ENCODE data around the gene PPARGC1A. TPM values are rescaled to one million over a fixed set of nuclear protein-coding genes. Genes with fewer than 3 reads are reported as not detected.

PPARGC1A gene
- total and polyA plus RNA-seq, 7 experiments from 2014 or later, result not detected

GRCh38 chr4:23922541-23923111 lies 32.8 kb upstream of the PPARGC1A start:
- Mint-ChIP-seq H3K4me3 (no peak overlapping the region), H3K27ac (no peak overlapping the region), H3K9me3 (peaks cover 0 to 11% (median 1%) of the 10 kb centered on the region in 11 donors), H3K27me3 (peaks cover 0 to 9% (median 4%) of the 10 kb centered on the region in 5 donors), H3K36me3 (no peaks in the 10 kb centered on the region), H3K4me1 (no peaks in the 10 kb centered on the region)
- Histone ChIP-seq H3K4me1 (ENCODE audit: control insufficient read depth in 2 of 2, insufficient read depth in 2 of 2, low read length in 2 of 2) (no peaks in the 10 kb centered on the region), H3K36me3 (ENCODE audit: control insufficient read depth in 2 of 3, insufficient read depth in 3 of 3, low read length in 3 of 3) (no peaks in the 10 kb centered on the region), H3K4me3 (ENCODE audit: low read length) (no peak overlapping the region), H3K27ac (ENCODE audit: low read depth, low read length) (no peak overlapping the region), H3K9me3 (ENCODE audit: control insufficient read depth in 2 of 3, low read length in 3 of 3) (no peaks in the 10 kb centered on the region), H3K27me3 (ENCODE audit: control insufficient read depth in 2 of 2, insufficient read depth in 2 of 2, low read length in 2 of 2) (no peaks in the 10 kb centered on the region)
- ChIA-PET POLR2A (no interaction called here), CTCF (no interaction called here)
- ATAC-seq, result no peak
- DNase-seq, result no peak
- intact Hi-C loops (cut with micrococcal nuclease), result no loop called here

- Histone ChIP-seq H3K36me3 (ENCODE audit: control insufficient read depth in 2 of 3, insufficient read depth in 3 of 3, low read length in 3 of 3) (no peaks in the 10 kb centered on the region), H3K4me1 (ENCODE audit: control insufficient read depth in 2 of 2, insufficient read depth in 2 of 2, low read length in 2 of 2) (no peaks in the 10 kb centered on the region), H3K27me3 (ENCODE audit: control insufficient read depth in 2 of 2, insufficient read depth in 2 of 2, low read length in 2 of 2) (no peaks in the 10 kb centered on the region), H3K27ac (ENCODE audit: low read depth, low read length) (no peak overlapping the region), H3K4me3 (ENCODE audit: low read length) (no peak overlapping the region), H3K9me3 (ENCODE audit: control insufficient read depth in 2 of 3, low read length in 3 of 3) (no peaks in the 10 kb centered on the region)
- intact Hi-C loops (cut with micrococcal nuclease), result no loop called here
- Mint-ChIP-seq H3K9me3 (peaks cover 0 to 11% (median 1%) of the 10 kb centered on the region in 11 donors), H3K4me3 (no peak overlapping the region), H3K36me3 (no peaks in the 10 kb centered on the region), H3K27ac (no peak overlapping the region), H3K4me1 (no peaks in the 10 kb centered on the region), H3K27me3 (peaks cover 0 to 9% (median 4%) of the 10 kb centered on the region in 5 donors)
- POLR2A ChIA-PET, result no interaction called here
- CTCF ChIA-PET, result no interaction called here
- ATAC-seq (no peak), DNase-seq (no peak)
Measured at GRCh38 chr4:23922013-23922412, 32.2 kb upstream of the PPARGC1A start.

- Histone ChIP-seq H3K4me3 (ENCODE audit: low read length) (no peak overlapping the region), H3K27me3 (ENCODE audit: control insufficient read depth in 2 of 2, insufficient read depth in 2 of 2, low read length in 2 of 2) (no peaks in the 10 kb centered on the region), H3K36me3 (ENCODE audit: control insufficient read depth in 2 of 3, insufficient read depth in 3 of 3, low read length in 3 of 3) (no peaks in the 10 kb centered on the region), H3K4me1 (ENCODE audit: control insufficient read depth in 2 of 2, insufficient read depth in 2 of 2, low read length in 2 of 2) (no peaks in the 10 kb centered on the region), H3K27ac (ENCODE audit: low read depth, low read length) (no peak overlapping the region), H3K9me3 (ENCODE audit: control insufficient read depth in 2 of 3, low read length in 3 of 3) (no peaks in the 10 kb centered on the region)
- intact Hi-C loops (cut with micrococcal nuclease), result no loop called here
- Mint-ChIP-seq H3K9me3 (peaks cover 0 to 7% (median 0%) of the 10 kb centered on the region in 11 donors), H3K27me3 (peaks cover 0 to 5% (median 3%) of the 10 kb centered on the region in 5 donors), H3K36me3 (no peaks in the 10 kb centered on the region), H3K4me1 (no peaks in the 10 kb centered on the region), H3K27ac (no peak overlapping the region), H3K4me3 (no peak overlapping the region)
- ATAC-seq, result no peak
- ChIA-PET CTCF (no interaction called here), POLR2A (no interaction called here)
- no peak for DNase-seq
Measured at GRCh38 chr4:23921447-23921845, 31.6 kb upstream of the PPARGC1A start.

- DNase-seq (no peak), ATAC-seq (no peak)
- no peak overlapping the region for H3K4me3 Mint-ChIP-seq
- H3K27ac ChIP-seq (ENCODE audit: low read depth, low read length), result no peak overlapping the region
- no peak overlapping the region for H3K4me3 ChIP-seq (ENCODE audit: low read length)
- H3K27me3 Mint-ChIP-seq, result no peaks in the 10 kb centered on the region
- H3K9me3 Mint-ChIP-seq, result peaks cover 0 to 5% (median 0%) of the 10 kb centered on the region in 11 donors
- H3K9me3 ChIP-seq (ENCODE audit: control insufficient read depth in 2 of 3, low read length in 3 of 3), result no peaks in the 10 kb centered on the region
- H3K4me1 Mint-ChIP-seq, result no peaks in the 10 kb centered on the region
- no peaks in the 10 kb centered on the region for H3K36me3 ChIP-seq (ENCODE audit: control insufficient read depth in 2 of 3, insufficient read depth in 3 of 3, low read length in 3 of 3)
- H3K27me3 ChIP-seq (ENCODE audit: control insufficient read depth in 2 of 2, insufficient read depth in 2 of 2, low read length in 2 of 2), result no peaks in the 10 kb centered on the region
- CTCF ChIA-PET, result no interaction called here
- intact Hi-C loops (cut with micrococcal nuclease), result no loop called here
- POLR2A ChIA-PET, result no interaction called here
- no peaks in the 10 kb centered on the region for H3K36me3 Mint-ChIP-seq
- H3K4me1 ChIP-seq (ENCODE audit: control insufficient read depth in 2 of 2, insufficient read depth in 2 of 2, low read length in 2 of 2), result no peaks in the 10 kb centered on the region
- no peak overlapping the region for H3K27ac Mint-ChIP-seq
Measured at GRCh38 chr4:23920716-23921446, 31.0 kb upstream of the PPARGC1A start.

GRCh38 chr4:23920296-23920695 lies 30.4 kb upstream of the PPARGC1A start:
- Histone ChIP-seq H3K27ac (ENCODE audit: low read depth, low read length) (no peak overlapping the region), H3K27me3 (ENCODE audit: control insufficient read depth in 2 of 2, insufficient read depth in 2 of 2, low read length in 2 of 2) (no peaks in the 10 kb centered on the region), H3K9me3 (ENCODE audit: control insufficient read depth in 2 of 3, low read length in 3 of 3) (no peaks in the 10 kb centered on the region), H3K36me3 (ENCODE audit: control insufficient read depth in 2 of 3, insufficient read depth in 3 of 3, low read length in 3 of 3) (no peaks in the 10 kb centered on the region), H3K4me1 (ENCODE audit: control insufficient read depth in 2 of 2, insufficient read depth in 2 of 2, low read length in 2 of 2) (no peaks in the 10 kb centered on the region), H3K4me3 (ENCODE audit: low read length) (no peak overlapping the region)
- ATAC-seq, result no peak
- Mint-ChIP-seq H3K4me1 (no peaks in the 10 kb centered on the region), H3K9me3 (peaks cover 0 to 5% (median 0%) of the 10 kb centered on the region in 11 donors), H3K27ac (no peak overlapping the region), H3K27me3 (no peaks in the 10 kb centered on the region), H3K36me3 (no peaks in the 10 kb centered on the region), H3K4me3 (no peak overlapping the region)
- DNase-seq, result no peak
- POLR2A ChIA-PET, result no interaction called here
- intact Hi-C loops (cut with micrococcal nuclease), result no loop called here
- CTCF ChIA-PET, result no interaction called here

- POLR2A ChIA-PET, result no interaction called here
- Histone ChIP-seq H3K27ac (ENCODE audit: low read depth, low read length) (no peak overlapping the region), H3K4me3 (ENCODE audit: low read length) (no peak overlapping the region), H3K9me3 (ENCODE audit: control insufficient read depth in 2 of 3, low read length in 3 of 3) (no peaks in the 10 kb centered on the region), H3K36me3 (ENCODE audit: control insufficient read depth in 2 of 3, insufficient read depth in 3 of 3, low read length in 3 of 3) (no peaks in the 10 kb centered on the region), H3K27me3 (ENCODE audit: control insufficient read depth in 2 of 2, insufficient read depth in 2 of 2, low read length in 2 of 2) (no peaks in the 10 kb centered on the region), H3K4me1 (ENCODE audit: control insufficient read depth in 2 of 2, insufficient read depth in 2 of 2, low read length in 2 of 2) (no peaks in the 10 kb centered on the region)
- CTCF ChIA-PET, result no interaction called here
- intact Hi-C loops (cut with micrococcal nuclease), result no loop called here
- peaks cover 0 to 4% (median 0%) of the 10 kb centered on the region in 11 donors for H3K9me3 Mint-ChIP-seq
- H3K4me1 Mint-ChIP-seq, result no peaks in the 10 kb centered on the region
- ATAC-seq (no peak), DNase-seq (no peak)
- no peaks in the 10 kb centered on the region for H3K27me3 Mint-ChIP-seq
- no peak overlapping the region for H3K27ac Mint-ChIP-seq
- no peaks in the 10 kb centered on the region for H3K36me3 Mint-ChIP-seq
- no peak overlapping the region for H3K4me3 Mint-ChIP-seq
Measured at GRCh38 chr4:23916282-23916681, 26.4 kb upstream of the PPARGC1A start.

- Histone ChIP-seq H3K4me1 (ENCODE audit: control insufficient read depth in 2 of 2, insufficient read depth in 2 of 2, low read length in 2 of 2) (no peaks in the 10 kb centered on the region), H3K27ac (ENCODE audit: low read depth, low read length) (no peak overlapping the region), H3K4me3 (ENCODE audit: low read length) (no peak overlapping the region), H3K27me3 (ENCODE audit: control insufficient read depth in 2 of 2, insufficient read depth in 2 of 2, low read length in 2 of 2) (no peaks in the 10 kb centered on the region), H3K9me3 (ENCODE audit: control insufficient read depth in 2 of 3, low read length in 3 of 3) (no peaks in the 10 kb centered on the region), H3K36me3 (ENCODE audit: control insufficient read depth in 2 of 3, insufficient read depth in 3 of 3, low read length in 3 of 3) (no peaks in the 10 kb centered on the region)
- no peaks in the 10 kb centered on the region for H3K36me3 Mint-ChIP-seq
- no peak overlapping the region for H3K27ac Mint-ChIP-seq
- ATAC-seq (no peak), DNase-seq (no peak)
- H3K9me3 Mint-ChIP-seq, result peaks cover 0 to 4% (median 0%) of the 10 kb centered on the region in 11 donors
- POLR2A ChIA-PET, result no interaction called here
- H3K4me3 Mint-ChIP-seq, result no peak overlapping the region
- CTCF ChIA-PET, result no interaction called here
- no peaks in the 10 kb centered on the region for H3K4me1 Mint-ChIP-seq
- intact Hi-C loops (cut with micrococcal nuclease), result no loop called here
- no peaks in the 10 kb centered on the region for H3K27me3 Mint-ChIP-seq
Measured at GRCh38 chr4:23915459-23916132, 25.7 kb upstream of the PPARGC1A start.
